Kidney tubule cell (primary cell): Measurements from ENCODE around the gene SEPTIN11.

Experiments used
- DNase-seq: peaks from one replicate; pipeline ENCODE4 v3.0.0-alpha.2; 2018; ENCODE audit warnings: low spot score

The SEPTIN11 gene

DNA sequence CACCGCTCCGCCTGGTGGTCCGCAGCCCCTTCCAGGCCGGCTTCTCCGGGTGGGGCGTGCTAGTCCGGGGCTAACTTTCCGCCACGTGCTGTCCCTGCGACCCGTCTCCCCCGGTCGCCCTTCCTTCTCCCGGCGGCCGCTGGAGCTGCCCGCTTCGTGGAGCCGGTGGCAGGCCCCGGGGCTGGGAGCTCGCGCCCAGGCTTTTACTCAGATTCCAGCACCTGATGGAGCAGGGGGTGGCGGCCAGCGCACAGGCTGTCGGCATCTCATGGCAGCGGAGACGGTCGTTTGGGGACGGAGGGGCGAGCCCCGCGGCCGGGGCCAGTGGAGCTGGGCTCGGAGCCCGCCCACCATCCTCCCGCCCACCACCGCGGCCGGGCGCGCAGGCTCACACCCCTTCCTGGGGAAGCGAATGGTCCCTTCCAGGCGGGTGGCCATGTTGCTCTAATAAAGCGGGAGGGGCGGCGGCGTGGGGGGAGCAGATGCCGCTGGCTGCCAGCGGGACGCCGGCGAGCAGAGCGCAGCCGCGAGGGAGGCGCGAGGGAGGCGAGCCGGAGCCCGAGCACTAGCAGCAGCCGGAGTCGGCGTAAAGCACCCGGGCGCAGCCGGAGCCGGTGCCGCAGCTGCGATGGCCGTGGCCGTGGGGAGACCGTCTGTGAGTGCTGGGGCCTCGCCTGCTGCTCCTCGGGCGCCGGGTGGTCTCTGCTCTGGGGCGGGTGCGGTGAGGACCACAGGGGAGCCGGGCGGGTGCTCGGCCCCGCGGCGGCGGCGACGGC lies at the start of gene SEPTIN11:
SEPTIN11 (plus strand) TSS at position 477 of the 776 bp plus-strand sequence; CDS start at position 629, 152 bp downstream.
- peak; percentile 95 for DNase-seq

DNA sequence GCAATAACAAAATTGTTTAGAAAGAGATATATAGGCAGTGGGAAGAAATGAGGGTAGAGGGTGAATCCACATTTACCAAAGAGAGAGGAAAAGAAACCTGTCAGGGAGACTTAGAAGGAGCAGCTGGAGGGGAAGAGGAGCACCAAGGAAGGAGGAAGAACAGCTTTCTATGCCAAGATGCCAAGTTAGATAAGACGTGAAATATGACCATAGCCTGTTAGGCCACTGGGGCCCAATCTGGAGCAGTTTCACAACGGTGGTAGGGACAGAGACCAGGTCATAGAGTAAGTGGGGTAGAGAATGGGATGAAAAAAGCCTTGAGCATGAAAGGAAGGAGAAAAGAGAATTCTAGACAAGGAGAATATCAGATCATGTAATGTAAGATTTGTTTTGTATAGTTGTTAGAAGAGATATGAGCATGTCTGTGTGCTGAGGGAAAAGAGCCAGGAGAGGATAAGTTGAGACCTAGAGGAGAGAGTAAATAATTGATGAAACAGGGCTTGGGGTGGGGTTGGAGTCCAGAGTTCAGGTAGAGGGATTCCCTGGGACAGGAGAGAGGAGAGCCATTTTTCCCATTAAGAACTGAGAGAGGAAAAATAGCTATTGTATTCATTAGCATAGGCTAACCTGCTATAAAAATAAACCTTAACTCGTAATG lies 47.2 kb upstream of the SEPTIN11 start:
- DNase-seq, result no peak

DNA sequence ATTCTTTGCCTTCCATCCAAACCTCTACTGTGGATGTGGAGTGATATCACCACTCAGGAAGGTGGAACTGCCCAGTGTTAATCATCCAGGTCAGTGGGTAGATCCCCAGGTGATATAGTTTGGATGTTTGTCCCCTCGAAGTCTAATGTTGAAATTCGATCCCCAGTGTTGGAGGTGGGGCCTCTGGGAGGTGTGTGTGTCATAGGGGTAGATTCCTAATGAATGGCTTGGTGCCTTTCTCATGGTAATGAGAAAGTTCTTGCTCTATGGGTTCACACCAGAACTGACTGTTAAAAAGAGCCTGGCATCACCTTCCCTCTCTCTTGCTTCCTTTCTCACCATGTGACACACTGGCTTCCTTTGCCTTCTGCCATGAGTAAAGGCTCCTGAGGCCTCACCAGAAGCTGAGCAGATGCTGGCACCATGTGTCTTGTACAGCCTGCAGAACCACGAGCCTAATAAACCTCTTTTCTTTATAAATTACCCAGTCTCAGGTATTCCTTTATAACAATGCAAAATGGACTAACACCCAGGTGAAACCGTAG lies 44.8 kb upstream of the SEPTIN11 start:
- DNase-seq, result peak; percentile 81

DNA sequence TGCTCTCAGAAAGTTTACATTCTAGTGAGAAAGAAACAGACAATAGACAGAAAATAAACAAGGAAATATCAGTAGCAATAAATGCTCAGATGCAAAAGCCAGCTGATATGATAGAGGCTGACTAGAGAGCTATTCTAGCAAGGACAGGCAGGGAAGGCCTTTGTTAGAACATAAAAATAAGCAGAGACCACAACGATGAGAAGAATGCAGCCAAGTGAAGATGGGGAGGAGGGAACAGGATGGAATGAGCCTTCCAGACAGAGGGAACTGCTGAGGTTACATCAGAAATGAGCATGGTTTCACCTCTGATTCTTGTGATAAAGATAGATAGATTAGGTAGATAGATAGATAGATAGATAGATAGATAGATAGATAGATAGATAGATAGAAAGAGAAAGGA lies 44.0 kb upstream of the SEPTIN11 start:
- DNase-seq, result peak; percentile 62

DNA sequence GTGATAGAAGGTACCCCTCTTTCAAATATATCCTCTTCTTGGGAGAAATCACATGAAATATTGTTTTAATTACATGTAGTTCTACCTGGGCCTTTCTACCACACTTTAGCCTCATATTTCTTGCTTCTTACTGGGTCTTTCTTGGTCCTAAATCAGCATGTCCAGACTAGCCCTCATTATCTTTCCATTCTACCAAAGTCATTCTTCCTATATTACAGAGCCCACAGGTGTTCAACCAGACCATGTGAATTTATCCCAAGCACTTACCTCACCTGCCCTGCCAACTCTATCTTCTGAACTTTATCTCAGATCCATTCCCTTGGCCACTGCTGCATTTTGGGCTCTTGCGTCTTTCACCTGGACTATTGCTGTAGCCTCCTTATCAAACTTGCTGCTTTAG lies 39.8 kb upstream of the SEPTIN11 start:
- no peak for DNase-seq

DNA sequence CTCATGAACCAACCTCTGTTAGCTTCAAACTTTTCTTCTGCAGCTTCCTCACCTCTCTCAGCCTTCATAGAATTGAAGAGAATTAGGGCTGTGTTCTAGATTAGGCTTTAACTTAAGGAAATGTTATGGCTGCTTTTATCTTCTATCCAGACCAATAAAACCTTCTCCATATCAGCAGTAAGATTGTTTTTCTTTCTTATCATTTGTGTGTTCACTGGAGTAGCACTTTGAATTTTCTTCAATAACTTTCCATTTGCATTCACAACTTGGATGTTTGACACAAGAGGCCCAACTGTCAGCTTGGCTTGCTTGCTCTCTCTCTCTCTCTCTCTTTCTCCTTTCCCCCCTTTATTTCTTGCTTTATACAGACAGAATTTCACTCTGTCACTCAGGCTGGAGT lies 28.8 kb upstream of the SEPTIN11 start:
- DNase-seq, result no peak

- DNase-seq, result no peak
Observed at GRCh38 chr4:76923619-76924357, 25.8 kb upstream of the SEPTIN11 start.

- DNase-seq, result no peak
Observed at GRCh38 chr4:76926841-76927240, 22.7 kb upstream of the SEPTIN11 start.

DNA sequence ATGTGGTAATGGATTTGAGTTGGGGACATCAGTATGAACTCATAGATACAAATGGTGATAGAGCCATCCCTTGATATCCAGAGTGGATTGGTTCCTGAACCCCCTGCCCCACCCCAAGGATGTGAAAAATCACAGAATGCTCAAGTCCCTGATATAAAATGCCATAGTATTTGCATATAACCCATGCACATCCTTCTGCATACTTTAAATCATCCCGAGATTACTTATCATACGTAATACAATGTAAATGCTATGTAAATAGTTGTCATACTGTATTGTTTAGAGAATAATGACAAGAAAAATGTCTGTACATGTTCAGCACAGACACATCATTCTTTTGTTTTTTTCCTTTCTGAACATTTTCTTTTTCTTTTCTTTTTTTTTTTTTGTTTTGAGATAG lies 18.9 kb upstream of the SEPTIN11 start:
- DNase-seq, result no peak

- peak; percentile 60 for DNase-seq
Observed at GRCh38 chr4:76931087-76931486, 18.5 kb upstream of the SEPTIN11 start.

GRCh38 chr4:76931576-76932276 lies 17.8 kb upstream of the SEPTIN11 start:
- no peak for DNase-seq

- no peak for DNase-seq
Observed at GRCh38 chr4:76939184-76939583, 10.4 kb upstream of the SEPTIN11 start.

- no peak for DNase-seq
Observed at GRCh38 chr4:76943129-76943620, 6.4 kb upstream of the SEPTIN11 start.

DNA sequence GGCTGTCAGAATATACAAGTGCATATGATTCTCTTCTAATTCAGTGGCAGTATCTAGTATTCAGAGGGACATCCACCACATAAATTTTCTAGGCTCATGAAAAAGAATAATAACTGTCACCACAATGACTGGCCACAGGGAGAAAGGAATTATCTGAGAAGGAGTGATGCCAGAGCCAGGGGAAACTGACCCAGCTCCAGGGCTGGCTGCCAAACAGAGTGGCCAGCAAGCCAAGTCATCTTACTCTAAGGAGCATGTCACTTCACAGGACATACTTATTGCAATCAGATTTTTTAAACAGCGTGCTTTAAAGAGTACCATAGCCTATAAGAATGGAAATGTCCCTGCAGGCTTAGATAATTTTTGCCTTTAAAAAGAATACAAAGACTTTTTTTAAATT lies 5.8 kb upstream of the SEPTIN11 start:
- DNase-seq, result no peak

DNA sequence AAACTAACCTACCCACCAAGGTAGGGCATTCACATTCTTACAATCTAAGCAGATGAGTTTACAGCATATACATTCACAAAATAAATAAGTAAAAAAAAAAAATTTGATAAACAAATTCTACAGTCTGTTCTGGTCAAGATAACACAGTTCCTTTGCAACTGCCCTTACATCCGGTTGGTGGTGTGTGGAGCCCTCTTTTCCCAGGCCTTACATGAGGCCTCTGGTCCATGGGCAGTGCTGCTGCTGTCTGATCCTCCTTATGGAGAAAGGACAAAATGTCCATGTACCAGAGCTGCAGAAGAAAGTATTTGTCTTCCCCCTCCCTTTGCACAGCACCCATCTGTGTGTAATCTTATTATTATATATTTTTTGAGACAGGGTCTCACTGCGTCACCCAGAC lies 2.2 kb upstream of the SEPTIN11 start:
- no peak for DNase-seq

GRCh38 chr4:76948443-76949275 lies 893 bp upstream of the SEPTIN11 start:
- peak; percentile 85 for DNase-seq

- peak; percentile 59 for DNase-seq
Observed at GRCh38 chr4:76950052-76950955, 752 bp downstream of the SEPTIN11 start.

DNA sequence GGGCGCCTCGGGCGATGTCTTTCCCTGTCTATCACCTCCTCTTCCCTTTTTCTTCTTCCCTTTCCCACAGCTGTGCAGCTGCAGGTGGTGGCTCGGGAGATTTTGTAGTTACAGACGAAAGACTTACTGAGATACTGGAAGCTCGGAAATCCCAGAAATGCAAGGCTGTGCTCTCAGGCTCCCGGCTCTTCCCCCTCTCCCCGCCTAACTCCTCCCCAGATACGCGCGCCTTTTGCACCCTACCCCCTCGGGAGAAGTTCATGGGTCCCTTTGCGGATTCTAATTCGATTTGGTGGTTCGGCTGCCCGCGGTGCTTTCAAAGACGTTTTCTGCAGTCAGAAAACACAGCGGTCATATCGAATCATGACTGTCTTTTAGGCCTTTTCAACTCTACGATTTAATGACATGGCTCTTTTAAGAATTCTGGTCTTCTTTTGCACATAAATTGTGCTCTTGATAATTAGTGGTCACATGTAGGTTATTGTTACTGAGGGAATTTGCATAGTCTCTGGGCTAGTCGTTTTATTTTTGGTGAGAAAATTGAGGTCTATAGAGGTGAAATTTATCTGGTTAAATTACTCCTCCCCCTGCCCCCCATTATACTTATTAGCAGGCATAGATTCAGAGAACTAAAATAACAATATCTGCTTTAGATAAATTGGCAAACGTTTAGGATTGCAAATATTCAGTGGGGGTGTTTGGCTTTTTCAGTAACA lies 1.6 kb downstream of the SEPTIN11 start:
- DNase-seq, result peak; percentile 52

DNA sequence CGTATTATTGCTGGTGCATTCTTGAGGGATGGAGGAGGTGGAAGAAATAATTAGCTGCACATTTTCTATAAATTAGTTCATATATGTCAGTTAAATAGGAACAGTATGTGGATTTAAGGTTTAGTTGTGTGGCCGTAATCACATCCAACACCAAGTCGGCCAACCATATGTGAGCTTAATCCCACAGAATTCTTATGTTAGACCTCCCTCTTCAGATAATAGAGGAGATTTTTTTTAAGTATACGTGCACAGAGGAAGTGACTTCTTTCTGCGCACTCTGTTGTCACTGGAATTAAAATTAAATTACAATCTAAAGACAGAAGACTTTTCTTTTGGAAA lies 2.1 kb downstream of the SEPTIN11 start:
- no peak for DNase-seq
